Fibroblast of mammary gland (primary cell): ENCODE data around the gene SBNO1.

ENCODE experiments used
- DNase-seq: peaks from one replicate; pipeline ENCODE4 v3.0.0-alpha.2; 2010; ENCODE audit warnings: low read depth
- H3K4me3 ChIP-seq: 2 replicates; pipeline ENCODE4 v1.5.1; 2011; ENCODE audit warnings: low read depth, mild to moderate bottlenecking, low read length, moderate library complexity; ENCODE audit not compliant: control insufficient read depth
- CTCF ChIP-seq: conservative IDR thresholded peaks from 2 replicates; pipeline ENCODE4 v1.5.1; 2011; ENCODE audit warnings: low read depth, low read length, inconsistent platforms; ENCODE audit not compliant: control insufficient read depth, insufficient read depth

The SBNO1 gene

GRCh38 chr12:123282111-123282510 is 82.5 kb downstream of the SBNO1 start:
- no peak for TF ChIP-seq CTCF
- DNase-seq: no peak
- H3K4me3 ChIP-seq: no peak overlapping the region

GRCh38 chr12:123280971-123281370 is 83.7 kb downstream of the SBNO1 start:
- no peak for TF ChIP-seq CTCF
- no peak overlapping the region for H3K4me3 ChIP-seq
- no peak for DNase-seq

GRCh38 chr12:123278101-123278627 is 86.5 kb downstream of the SBNO1 start:
- H3K4me3 ChIP-seq: no peak overlapping the region

GRCh38 chr12:123273166-123273565 is 91.5 kb downstream of the SBNO1 start:
- no peak for DNase-seq
- no peak for TF ChIP-seq CTCF
- no peak overlapping the region for H3K4me3 ChIP-seq

More at GRCh38 chr12:123278101-123278627, 86.5 kb downstream of the SBNO1 start:
- no peak for TF ChIP-seq CTCF
- DNase-seq: no peak

- DNase-seq: peak; percentile 41
- no peak for TF ChIP-seq CTCF
- peak overlapping the region; percentile 77 for H3K4me3 ChIP-seq
Measured at GRCh38 chr12:123271001-123271668, 93.5 kb downstream of the SBNO1 start.

GRCh38 chr12:123270214-123271000 is 94.2 kb downstream of the SBNO1 start:
- TF ChIP-seq CTCF: no peak
- H3K4me3 ChIP-seq: peak overlapping the region; percentile 77
- peak; percentile 38 for DNase-seq
